Measurements from ENCODE around the gene OR7D4. TPM values are rescaled to one million over a fixed set of nuclear protein-coding genes. Genes with fewer than 3 reads are reported as not detected.
A peak's percentile ranks its signal among the peaks of the same experiment; 100 is the strongest.
"Not testable (repeated sequence)": the region's sequence is repeated elsewhere in the genome, so short reads cannot be mapped to it uniquely, and the experiment has no call there.

OR7D4 gene
- not detected for total RNA-seq

DNA sequence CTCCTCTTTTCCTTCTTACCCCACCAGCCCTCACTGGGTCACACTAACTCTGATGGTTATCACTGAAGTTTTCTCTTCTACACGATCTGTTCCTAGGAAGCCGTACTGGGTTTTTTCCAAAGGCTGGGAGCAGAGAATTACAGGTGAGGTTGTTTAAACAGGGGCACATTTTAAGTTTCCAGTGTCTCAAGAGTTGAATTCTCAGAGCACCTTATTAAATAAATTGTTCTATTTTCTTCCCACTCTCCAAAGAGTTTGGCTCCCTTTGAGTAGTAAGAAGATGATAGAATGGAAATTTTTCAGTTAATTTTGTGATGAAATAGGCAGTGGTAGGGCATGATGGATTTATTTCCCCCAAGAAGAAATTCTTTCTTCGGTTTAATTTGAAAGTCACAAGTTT lies at the start of gene OR7D4:
Gene OR7D4, minus strand, starts transcription at position 101 of the 400 bp plus-strand sequence. CDS start 4,752 bp downstream, outside the sequence.
- H3K9me3 Mint-ChIP-seq: peaks cover 21% of the 10 kb centered on the region
- peaks cover 3% of the 10 kb centered on the region for H3K36me3 Mint-ChIP-seq (ENCODE audit: low read depth)
- DNase-seq: no peak
- peaks cover 5% of the 10 kb centered on the region for H3K27me3 Mint-ChIP-seq (ENCODE audit: low read depth)
- intact Hi-C loops (cut with micrococcal nuclease): no loop called here
- H3K4me3 Mint-ChIP-seq: no peak within 1 kb of the TSS
- no peak within 1 kb of the TSS for H3K27ac Mint-ChIP-seq
- CTCF ChIA-PET: no interaction called here
- H3K4me1 Mint-ChIP-seq (ENCODE audit: low read depth): no peaks in the 10 kb centered on the region

- no peaks in the 10 kb centered on the region for H3K4me1 Mint-ChIP-seq (ENCODE audit: low read depth)
- H3K9me3 Mint-ChIP-seq: peaks cover 15% of the 10 kb centered on the region
- DNase-seq: no peak
- no peaks in the 10 kb centered on the region for H3K27me3 Mint-ChIP-seq (ENCODE audit: low read depth)
- intact Hi-C loops (cut with micrococcal nuclease): no loop called here
- H3K36me3 Mint-ChIP-seq (ENCODE audit: low read depth): no peaks in the 10 kb centered on the region
- CTCF ChIA-PET: no interaction called here
- no peak overlapping the region for H3K27ac Mint-ChIP-seq
- H3K4me3 Mint-ChIP-seq: no peak overlapping the region
These were observed 31.8 kb upstream of the OR7D4 start for GRCh38 chr19:9251236-9251635.

GRCh38 chr19:9250630-9251029 lies 31.2 kb upstream of the OR7D4 start, which contains the start of gene OR7E24:
OR7E24 (plus strand) TSS chr19:9250930; CDS start chr19:9251044, 114 bp downstream.
- Mint-ChIP-seq H3K27ac (no peak within 1 kb of the TSS), H3K36me3 (ENCODE audit: low read depth) (no peaks in the 10 kb centered on the region), H3K4me1 (ENCODE audit: low read depth) (no peaks in the 10 kb centered on the region), H3K4me3 (no peak within 1 kb of the TSS), H3K27me3 (ENCODE audit: low read depth) (no peaks in the 10 kb centered on the region), H3K9me3 (peaks cover 12% of the 10 kb centered on the region)
- no peak for DNase-seq
- CTCF ChIA-PET: no interaction called here
- intact Hi-C loops (cut with micrococcal nuclease): no loop called here

GRCh38 chr19:9205501-9206113 lies 13.8 kb downstream of the OR7D4 start:
- H3K4me3 Mint-ChIP-seq: peak overlapping the region; percentile 25

DNA sequence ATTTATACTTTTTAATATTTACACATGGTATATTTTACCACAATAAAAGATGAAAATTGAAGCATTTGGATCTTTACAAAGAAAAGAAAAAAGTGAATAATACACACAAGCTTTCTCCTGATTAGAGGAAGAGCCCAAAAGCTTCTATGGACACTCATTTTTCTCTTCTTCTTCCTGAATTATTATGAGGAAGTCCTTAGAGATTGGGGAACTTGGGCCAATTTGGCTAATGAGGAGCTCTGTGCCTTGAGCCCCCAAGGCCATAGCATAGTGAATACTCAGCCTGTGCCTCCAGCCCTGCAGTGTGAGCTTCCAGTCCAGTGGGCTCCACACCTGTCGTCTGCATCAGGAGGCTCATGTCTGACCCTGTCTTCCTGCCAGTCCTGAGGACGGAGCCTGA lies 21.3 kb downstream of the OR7D4 start:
- intact Hi-C loops (cut with micrococcal nuclease); H3K4me3 Mint-ChIP-seq; H3K4me1 Mint-ChIP-seq (ENCODE audit: low read depth); H3K27me3 Mint-ChIP-seq (ENCODE audit: low read depth); H3K36me3 Mint-ChIP-seq (ENCODE audit: low read depth); H3K9me3 Mint-ChIP-seq; DNase-seq; H3K27ac Mint-ChIP-seq: not testable (repeated sequence)
- CTCF ChIA-PET: interaction anchor here (0.6 kb wide), 1 partner anchor 597 kb away, joined by 3 read pairs; no protein-coding TSS in a partner anchor

More at GRCh38 chr19:9205501-9206113, 13.8 kb downstream of the OR7D4 start:
- Mint-ChIP-seq H3K27me3 (ENCODE audit: low read depth) (peaks cover 2% of the 10 kb centered on the region), H3K9me3 (no peaks in the 10 kb centered on the region), H3K36me3 (ENCODE audit: low read depth) (no peaks in the 10 kb centered on the region), H3K27ac (no peak overlapping the region), H3K4me1 (ENCODE audit: low read depth) (peaks cover 2% of the 10 kb centered on the region)
- intact Hi-C loops (cut with micrococcal nuclease): loop anchor here (1.0 to 5.0 kb wide), 4 partner anchors 69 to 422 kb away; partner anchors contain the start of gene ZNF426
- DNase-seq: peak; percentile 76
- CTCF ChIA-PET: interaction anchor here (0.6 to 1.3 kb wide), 15 partner anchors 11 to 795 kb away, joined by 3 to 5 read pairs (median 3); partner anchors contain the start of gene OR7D2

DNA sequence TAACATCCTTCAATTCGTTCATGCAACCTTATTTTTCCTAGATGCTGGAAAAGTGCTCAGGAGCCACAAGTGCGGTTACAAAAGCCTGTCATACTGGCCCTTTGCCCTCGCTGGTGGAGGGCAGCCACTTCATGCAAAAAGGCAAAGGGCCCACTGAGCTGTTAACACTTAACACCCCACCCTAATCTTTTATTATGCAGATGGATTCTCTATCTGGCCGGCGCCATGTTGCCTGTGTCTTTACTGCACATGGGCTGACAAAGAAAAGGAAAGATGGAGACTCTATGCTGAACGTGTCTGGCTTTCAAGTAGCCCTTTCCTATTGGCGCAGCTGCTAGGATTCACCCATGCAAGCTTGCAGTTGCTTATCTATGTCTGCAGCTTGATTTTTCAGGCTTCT lies 29.9 kb downstream of the OR7D4 start:
- Mint-ChIP-seq H3K9me3 (peaks cover 10% of the 10 kb centered on the region), H3K4me1 (ENCODE audit: low read depth) (no peaks in the 10 kb centered on the region), H3K27ac (no peak overlapping the region), H3K27me3 (ENCODE audit: low read depth) (peaks cover 15% of the 10 kb centered on the region), H3K4me3 (no peak overlapping the region), H3K36me3 (ENCODE audit: low read depth) (peaks cover 1% of the 10 kb centered on the region)
- intact Hi-C loops (cut with micrococcal nuclease): no loop called here
- CTCF ChIA-PET: interaction anchor here (0.7 kb wide), 1 partner anchor 19 kb away, joined by 3 read pairs; no protein-coding TSS in a partner anchor
- no peak for DNase-seq

DNA sequence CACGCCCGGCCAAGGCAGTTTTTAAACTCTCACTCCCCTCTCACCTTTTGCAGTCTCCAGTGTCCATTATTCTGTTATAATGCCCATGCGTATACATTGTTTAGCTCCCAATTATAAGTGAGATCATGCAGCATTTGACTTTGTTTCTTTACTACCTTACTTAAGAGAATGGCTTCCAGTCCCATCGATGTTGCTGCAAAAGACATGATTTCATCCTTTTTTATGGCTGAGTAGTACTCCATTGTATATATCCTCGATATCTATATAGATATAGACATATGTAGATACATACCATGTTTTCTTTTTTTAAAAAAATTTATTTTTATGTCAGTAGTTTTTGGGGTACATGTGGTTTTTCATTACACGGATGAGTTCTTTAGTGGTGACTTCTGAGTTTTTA lies 32.2 kb downstream of the OR7D4 start:
- Mint-ChIP-seq H3K9me3 (peaks cover 10% of the 10 kb centered on the region), H3K36me3 (ENCODE audit: low read depth) (peaks cover 1% of the 10 kb centered on the region), H3K4me3 (no peak overlapping the region), H3K27me3 (ENCODE audit: low read depth) (peaks cover 7% of the 10 kb centered on the region), H3K27ac (no peak overlapping the region), H3K4me1 (ENCODE audit: low read depth) (no peaks in the 10 kb centered on the region)
- CTCF ChIA-PET: no interaction called here
- DNase-seq: no peak
- intact Hi-C loops (cut with micrococcal nuclease): no loop called here

- peaks cover 4% of the 10 kb centered on the region for H3K27me3 Mint-ChIP-seq (ENCODE audit: low read depth)
- H3K27ac Mint-ChIP-seq: no peak overlapping the region
- intact Hi-C loops (cut with micrococcal nuclease): no loop called here
- H3K4me3 Mint-ChIP-seq: no peak overlapping the region
- H3K36me3 Mint-ChIP-seq (ENCODE audit: low read depth): no peaks in the 10 kb centered on the region
- H3K4me1 Mint-ChIP-seq (ENCODE audit: low read depth): no peaks in the 10 kb centered on the region
- peaks cover 2% of the 10 kb centered on the region for H3K9me3 Mint-ChIP-seq
- CTCF ChIA-PET: interaction anchor here (0.6 kb wide), 1 partner anchor 529 kb away, joined by 3 read pairs; no protein-coding TSS in a partner anchor
- no peak for DNase-seq
These were observed 36.4 kb downstream of the OR7D4 start for GRCh38 chr19:9183000-9183399.

- CTCF ChIA-PET: interaction anchor here (0.9 kb wide), 1 partner anchor 26 kb away, joined by 3 read pairs; no protein-coding TSS in a partner anchor
- no peak for DNase-seq
- peaks cover 4% of the 10 kb centered on the region for H3K27me3 Mint-ChIP-seq (ENCODE audit: low read depth)
- peaks cover 4% of the 10 kb centered on the region for H3K9me3 Mint-ChIP-seq
- no peaks in the 10 kb centered on the region for H3K4me1 Mint-ChIP-seq (ENCODE audit: low read depth)
- intact Hi-C loops (cut with micrococcal nuclease): no loop called here
- H3K27ac Mint-ChIP-seq: no peak within 1 kb of the TSS
- no peak within 1 kb of the TSS for H3K4me3 Mint-ChIP-seq
- no peaks in the 10 kb centered on the region for H3K36me3 Mint-ChIP-seq (ENCODE audit: low read depth)
These were observed 40.5 kb downstream of the OR7D4 start, which contains the start of gene OR7D2 for GRCh38 chr19:9178901-9179300. OR7D2 (plus strand) TSS chr19:9178979; CDS start chr19:9185782, 6,803 bp downstream.

DNA sequence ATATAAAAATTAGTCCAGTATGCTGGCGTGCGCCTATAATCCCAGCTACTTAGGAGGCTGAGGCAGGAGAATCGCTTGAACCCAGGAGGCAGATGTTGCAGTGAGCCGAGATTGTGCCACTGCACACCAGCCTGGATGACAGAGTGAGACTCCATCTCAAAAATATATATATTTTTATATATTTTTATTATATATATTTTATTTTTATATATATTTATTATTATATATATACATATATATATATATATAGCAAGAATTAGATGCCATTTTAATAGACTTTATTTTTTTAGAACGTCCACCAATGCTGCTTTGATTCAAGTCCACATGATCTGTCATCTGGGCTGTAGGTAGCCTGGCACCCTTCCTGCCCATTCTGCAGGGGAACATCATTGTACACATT lies 44.1 kb downstream of the OR7D4 start:
- CTCF ChIA-PET: no interaction called here

GRCh38 chr19:9171393-9171991 lies 47.9 kb downstream of the OR7D4 start:
- intact Hi-C loops (cut with micrococcal nuclease): no loop called here
- Mint-ChIP-seq H3K36me3 (ENCODE audit: low read depth) (peaks cover 15% of the 10 kb centered on the region), H3K27me3 (ENCODE audit: low read depth) (no peaks in the 10 kb centered on the region), H3K4me1 (ENCODE audit: low read depth) (no peaks in the 10 kb centered on the region), H3K4me3 (no peak overlapping the region), H3K27ac (no peak overlapping the region), H3K9me3 (peaks cover 30% of the 10 kb centered on the region)
- DNase-seq: no peak
- CTCF ChIA-PET: no interaction called here

More for the DNA sequence above, 44.1 kb downstream of the OR7D4 start:
- H3K36me3 Mint-ChIP-seq (ENCODE audit: low read depth): no peaks in the 10 kb centered on the region
- peaks cover 10% of the 10 kb centered on the region for H3K9me3 Mint-ChIP-seq
- no peak overlapping the region for H3K4me3 Mint-ChIP-seq
- intact Hi-C loops (cut with micrococcal nuclease): no loop called here
- peaks cover 4% of the 10 kb centered on the region for H3K27me3 Mint-ChIP-seq (ENCODE audit: low read depth)
- no peak for DNase-seq
- no peaks in the 10 kb centered on the region for H3K4me1 Mint-ChIP-seq (ENCODE audit: low read depth)
- H3K27ac Mint-ChIP-seq: no peak overlapping the region

DNA sequence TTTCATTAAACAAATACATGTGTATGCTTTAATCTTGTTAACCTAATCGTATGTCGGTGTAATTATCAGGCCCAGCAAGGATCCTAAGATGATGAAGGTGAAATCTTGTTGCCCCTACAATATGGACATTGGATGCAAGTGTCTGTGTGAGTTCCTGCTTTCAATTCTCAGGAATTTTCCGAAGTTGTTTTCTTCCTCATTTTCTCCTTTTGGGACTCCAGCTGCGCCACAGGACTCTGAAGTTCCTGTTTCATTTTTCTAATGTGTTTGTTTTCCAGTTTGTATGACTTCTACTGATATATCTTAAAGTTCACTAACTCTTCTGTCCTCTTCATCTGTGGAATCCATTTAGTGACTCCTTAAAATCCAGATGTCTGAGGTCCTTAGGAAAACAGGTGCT lies 52.5 kb downstream of the OR7D4 start:
- Mint-ChIP-seq H3K4me3 (no peak overlapping the region), H3K36me3 (ENCODE audit: low read depth) (peaks cover 59% of the 10 kb centered on the region), H3K27ac (no peak overlapping the region), H3K27me3 (ENCODE audit: low read depth) (no peaks in the 10 kb centered on the region), H3K4me1 (ENCODE audit: low read depth) (no peaks in the 10 kb centered on the region), H3K9me3 (peaks cover 47% of the 10 kb centered on the region)
- DNase-seq: no peak
- intact Hi-C loops (cut with micrococcal nuclease): no loop called here
- CTCF ChIA-PET: no interaction called here

DNA sequence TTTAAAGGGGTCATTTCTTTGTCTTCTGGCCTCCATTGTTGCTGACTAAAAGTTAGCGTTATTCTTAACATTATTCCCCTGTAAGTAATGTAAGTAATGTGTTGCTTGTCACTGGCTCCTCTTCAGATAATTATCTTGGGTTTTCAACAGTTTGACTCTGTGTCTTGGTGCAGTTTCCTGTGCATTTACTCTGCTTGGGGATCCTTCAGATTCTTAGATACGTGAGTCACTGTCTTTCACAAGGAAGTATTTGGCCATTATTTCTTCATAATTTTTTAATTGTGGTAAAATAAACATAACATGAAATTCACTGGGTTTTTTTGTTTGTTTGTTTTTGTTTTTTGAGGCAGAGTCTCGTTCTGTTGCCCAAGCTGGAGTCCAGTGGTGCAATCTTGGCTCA lies 54.1 kb downstream of the OR7D4 start:
- Mint-ChIP-seq H3K9me3 (peaks cover 58% of the 10 kb centered on the region), H3K27me3 (ENCODE audit: low read depth) (no peaks in the 10 kb centered on the region), H3K4me1 (ENCODE audit: low read depth) (no peaks in the 10 kb centered on the region), H3K27ac (no peak overlapping the region), H3K4me3 (no peak overlapping the region), H3K36me3 (ENCODE audit: low read depth) (peaks cover 75% of the 10 kb centered on the region)
- CTCF ChIA-PET: no interaction called here
- DNase-seq: no peak
- intact Hi-C loops (cut with micrococcal nuclease): no loop called here

All from activated naive CD4-positive, alpha-beta T cell treated with anti-CD3 and anti-CD28 coated beads for 36 hours (primary cell).